NCI-H748 treated with DMSO at 0.1 percent for 48 hours (cell line): ENCODE measurements around the gene ZNF200.
"Not testable (repeated sequence)": the region's sequence is repeated elsewhere in the genome, so short reads cannot be mapped to it uniquely, and the experiment has no call there.

Source experiments
- DNase-seq: peaks from one replicate; lab custom pipeline; 2025; lab: John Stamatoyannopoulos, UW

ZNF200 gene

DNA sequence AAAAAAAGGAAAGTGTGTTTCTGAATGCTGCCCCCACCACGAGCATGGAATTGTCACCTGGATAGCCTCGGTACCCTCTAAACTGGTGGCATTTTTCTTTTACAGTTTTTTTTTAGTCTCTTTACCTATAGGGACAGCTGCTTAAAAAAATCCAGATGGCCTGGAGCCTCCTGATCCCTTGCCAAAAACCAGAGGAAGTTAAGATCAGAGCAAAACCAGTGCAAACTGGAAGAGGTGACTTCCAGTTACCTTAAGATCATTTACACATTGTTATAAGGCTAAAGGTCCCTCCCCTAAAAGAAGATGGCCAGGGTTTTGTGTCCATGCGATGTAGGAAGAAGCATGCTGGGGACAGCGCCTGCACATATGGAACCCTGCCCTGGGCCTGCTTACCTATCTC is 18.0 kb upstream of the ZNF200 start:
- no peak for DNase-seq

DNA sequence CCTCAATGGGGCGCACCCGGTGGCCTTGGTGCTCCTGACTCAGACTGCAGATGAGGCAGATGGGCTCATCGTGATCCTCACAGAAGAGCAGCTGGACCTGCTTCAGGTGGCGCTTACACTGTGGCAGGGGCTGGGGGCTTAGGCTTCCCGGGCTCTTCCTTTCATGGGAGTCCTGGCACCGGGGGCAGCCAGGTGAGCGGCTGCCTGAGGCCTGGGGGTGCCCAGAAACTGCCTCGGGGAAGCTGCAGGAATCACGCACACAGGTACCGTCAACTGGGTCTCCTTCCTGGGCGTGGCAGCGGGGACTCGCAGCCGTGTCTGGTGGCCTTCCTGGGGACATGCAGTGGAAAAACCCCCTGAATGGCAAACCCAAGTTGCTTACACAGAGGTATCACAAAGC is 14.5 kb upstream of the ZNF200 start:
- DNase-seq, result no peak

DNA sequence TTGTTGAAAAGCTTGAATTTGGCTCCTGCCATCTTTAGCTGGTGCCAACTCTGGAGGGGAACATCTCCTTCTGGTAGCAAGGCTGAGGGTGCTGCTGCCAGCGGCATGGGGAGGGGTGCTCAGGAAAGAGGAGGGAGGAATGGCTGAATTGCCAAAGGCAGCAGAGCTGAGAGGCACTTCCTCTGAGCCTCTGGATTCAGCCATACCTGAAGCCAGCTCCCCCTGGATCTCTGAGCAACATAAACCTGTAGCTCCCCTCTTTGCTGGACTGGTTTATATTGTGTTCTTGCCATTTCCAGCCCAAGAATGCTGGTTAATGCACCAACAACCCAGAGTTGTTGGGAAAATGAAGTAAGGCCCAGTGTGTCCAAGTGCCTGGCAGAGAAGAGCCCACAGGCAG is 14.1 kb upstream of the ZNF200 start:
- no peak for DNase-seq

DNA sequence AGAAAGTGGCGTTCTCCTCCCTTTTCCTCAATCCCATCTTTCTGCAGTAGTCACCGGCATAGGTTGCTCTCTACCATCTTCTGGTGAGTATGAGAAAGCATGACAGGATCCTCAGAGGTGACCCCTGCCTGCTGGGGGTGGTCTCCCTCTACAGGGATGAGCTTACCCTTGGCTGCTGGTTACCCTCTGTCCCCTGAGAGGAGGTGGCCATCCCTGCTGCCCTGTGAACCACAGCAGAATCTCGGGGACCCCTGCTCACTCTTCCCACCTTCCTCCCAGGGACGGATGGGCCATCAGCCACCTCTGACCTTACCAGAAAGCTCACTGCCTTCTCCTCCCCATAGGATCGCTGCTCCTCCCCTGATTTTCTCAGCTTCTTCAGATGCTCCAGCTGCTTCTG is 13.6 kb upstream of the ZNF200 start:
- no peak for DNase-seq

DNA sequence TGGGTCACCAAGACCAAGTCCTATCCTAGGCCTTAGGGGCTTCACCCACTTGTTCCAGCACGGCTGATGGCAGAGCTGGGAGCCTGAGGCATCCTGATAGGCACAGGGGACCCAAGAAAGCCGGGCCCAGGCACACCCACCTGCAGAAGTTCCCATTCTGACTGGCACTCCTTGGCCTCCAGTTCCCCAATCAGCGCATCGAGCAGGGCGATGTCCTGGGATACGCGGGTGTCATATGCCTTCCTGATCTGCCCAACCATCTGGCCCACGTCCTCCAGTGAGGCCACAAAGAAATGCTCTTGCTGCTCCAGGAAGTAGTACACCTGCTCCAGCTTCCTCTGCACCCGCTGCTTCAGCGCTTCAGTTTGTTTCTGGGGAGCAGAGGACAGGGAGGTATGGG is 11.9 kb upstream of the ZNF200 start:
- DNase-seq, result no peak

DNA sequence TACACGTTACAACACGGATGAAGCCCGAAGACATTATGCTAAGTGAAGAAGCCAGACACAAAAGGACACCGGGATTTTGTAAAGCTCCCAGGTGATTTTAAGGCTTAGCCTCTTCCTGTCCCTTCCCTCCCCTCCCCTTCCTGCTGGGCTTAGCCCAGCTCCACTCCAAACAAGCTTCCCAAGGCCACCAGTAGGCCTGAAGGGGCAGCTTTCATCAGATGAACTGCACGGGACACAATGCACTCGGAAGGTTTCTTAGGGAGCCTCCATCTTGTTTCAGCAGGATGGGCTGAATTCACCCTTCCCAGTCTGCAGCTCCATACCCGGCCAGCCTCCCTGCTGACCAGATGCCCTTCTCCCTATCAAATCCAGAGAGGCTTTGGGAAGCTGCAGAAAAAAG is 11.0 kb upstream of the ZNF200 start:
- no peak for DNase-seq

DNA sequence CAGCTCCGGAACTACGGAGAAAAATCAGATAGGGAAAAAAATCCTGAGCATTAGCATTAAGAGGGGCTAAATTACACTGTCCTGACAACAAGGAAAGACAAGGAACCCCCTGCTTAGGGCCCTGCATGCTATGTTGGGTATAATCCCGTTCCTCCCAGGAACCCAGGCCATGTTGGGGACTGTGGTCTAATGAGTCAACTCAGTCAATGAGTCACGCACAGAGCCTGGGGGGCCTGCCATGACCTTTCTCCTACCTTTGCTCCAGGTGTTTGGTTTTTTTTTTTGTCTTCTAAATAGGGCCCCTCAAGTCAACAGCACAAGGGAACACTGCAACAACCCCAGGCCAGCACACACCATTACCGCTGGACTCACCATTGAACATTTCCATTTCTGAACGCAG is 8.9 kb upstream of the ZNF200 start:
- DNase-seq, result no peak

DNA sequence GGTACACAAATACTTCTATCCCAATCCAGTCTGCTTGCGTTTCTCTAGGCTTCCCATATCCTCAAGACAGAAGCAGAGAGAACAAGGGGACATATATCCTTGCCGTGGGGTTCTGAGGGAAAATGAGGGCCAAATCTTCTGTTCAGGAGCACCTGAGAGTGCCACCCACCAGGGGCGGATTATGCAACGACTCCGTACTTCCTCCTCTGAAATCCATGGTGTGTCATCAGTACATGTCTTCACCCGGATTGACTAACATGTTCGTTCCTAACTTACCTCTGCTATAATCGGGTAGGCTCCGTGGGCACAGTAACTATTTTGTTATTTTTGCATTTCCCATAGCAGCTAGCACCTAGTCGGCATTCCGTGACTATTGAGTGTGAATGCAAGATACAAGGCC is 7.8 kb upstream of the ZNF200 start:
- DNase-seq, result no peak

DNA sequence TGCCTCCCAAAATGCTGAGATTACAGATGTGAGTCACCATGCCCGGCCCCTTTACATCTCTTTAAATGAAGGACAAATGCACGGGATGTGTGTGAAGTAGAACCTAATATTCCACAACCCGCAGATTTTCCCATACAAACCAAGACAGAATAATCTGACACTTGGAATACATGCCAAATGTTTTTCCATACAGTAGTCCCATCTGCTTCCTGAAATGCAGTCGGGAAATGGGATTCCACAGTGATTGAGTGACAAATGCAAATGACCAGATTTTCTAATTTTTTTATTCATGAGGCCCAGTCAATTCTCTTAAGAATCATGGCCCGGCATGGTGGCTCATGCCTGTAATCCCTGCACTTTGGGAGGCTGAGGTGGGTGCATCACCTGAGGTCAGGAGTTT is 6.8 kb upstream of the ZNF200 start:
- no peak for DNase-seq

DNA sequence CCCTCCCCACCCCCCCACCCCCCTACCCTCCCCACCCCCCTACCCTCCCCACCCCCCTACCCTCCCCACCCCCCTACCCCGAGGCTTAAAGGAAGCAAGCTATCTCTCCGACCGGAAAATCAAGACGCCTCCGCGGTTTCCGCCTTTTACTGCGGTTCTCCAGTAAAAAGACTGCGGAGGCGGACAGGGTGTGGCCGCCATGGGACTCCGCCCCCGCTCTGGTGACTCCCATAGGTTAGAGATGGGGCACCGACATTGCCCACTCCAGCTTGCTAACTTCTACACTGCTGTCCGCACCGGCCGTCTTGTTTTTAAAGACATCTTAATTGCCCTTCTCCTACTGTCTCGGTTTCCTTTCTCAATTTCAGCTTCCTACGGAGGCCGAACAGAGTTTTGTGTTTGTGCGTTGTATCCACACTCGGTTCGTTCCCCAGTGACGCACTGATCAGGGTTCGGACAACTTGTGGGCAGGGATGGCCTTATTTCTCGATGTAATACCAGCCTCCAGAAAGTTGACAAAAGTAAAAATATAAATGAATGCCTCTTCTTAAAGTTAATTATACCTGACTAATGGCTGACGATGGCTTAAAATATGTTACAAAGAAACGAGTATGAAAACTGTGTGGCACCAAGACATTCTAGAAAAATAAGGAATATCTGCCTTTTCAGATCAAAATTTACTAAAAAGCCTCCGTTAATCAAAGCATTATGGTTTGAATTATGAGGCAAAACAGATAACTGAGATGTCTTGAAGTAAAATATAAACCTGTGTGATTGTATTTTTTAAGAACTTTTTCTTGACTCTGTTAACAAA is 1.1 kb upstream of the ZNF200 start:
- no peak for DNase-seq

DNA sequence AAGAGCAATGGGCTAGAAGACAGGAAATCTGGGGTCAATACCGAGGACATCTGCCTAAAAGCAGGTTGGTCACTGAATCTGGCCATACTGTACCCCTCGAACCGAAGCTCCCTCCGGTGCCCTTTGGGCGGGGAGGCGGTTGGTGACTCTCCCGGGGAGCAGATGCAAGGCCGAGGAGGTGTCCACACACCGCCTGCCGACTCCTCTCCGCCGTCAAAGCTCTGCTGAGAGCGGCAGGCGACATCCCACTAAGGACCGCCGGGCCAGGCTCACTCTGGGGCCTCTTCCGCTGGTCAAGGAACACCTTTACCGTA is 458 bp downstream of the ZNF200 start:
- DNase-seq, result no peak

DNA sequence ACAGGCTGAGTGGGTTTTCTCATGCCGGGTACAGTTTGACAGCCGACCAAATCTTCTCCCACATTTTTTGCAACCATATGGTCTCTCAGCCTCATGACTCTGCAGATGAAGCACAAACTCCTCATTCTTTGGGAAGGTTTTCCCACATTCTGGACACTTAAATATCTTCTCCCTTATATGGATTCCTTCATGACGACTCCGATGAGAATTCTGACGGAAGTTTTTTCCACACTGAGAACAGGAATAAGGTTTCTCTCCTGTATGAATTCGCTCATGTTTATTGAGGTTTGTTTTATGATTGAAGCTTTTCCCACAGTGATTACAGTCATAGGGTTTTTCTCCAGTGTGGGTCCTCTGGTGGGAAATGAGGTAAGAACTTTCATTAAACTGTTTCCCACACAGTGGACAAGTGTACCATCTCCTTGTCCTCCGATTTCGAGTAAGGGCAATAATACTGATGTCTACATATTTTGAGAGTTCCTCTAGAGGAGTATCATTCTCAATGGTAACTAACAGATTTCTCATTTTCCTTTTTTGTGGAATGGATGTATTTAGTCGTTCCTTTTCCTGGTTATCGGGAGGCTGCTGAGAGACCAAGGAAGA is 10.9 kb downstream of the ZNF200 start:
- no peak for DNase-seq

DNA sequence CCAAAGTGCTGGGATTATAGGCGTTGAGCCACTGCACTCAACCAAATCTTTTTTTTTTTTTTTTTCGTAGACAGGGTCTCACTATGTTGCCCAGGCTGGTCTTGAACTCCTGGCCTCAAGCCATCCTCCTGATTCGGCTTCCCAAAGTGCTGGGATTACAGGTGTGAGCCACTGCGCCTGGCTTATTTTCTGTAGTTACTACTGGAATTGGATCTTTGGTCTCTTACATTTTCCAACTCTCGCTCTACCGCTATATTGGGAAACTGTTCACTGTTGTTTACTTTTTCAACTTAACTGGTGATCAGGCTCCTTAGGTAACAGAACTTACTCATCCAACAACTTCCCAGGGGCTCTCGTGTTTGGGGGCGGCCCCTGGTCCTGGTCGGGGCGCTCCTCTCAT is 14.1 kb downstream of the ZNF200 start:
- DNase-seq, result no peak

DNA sequence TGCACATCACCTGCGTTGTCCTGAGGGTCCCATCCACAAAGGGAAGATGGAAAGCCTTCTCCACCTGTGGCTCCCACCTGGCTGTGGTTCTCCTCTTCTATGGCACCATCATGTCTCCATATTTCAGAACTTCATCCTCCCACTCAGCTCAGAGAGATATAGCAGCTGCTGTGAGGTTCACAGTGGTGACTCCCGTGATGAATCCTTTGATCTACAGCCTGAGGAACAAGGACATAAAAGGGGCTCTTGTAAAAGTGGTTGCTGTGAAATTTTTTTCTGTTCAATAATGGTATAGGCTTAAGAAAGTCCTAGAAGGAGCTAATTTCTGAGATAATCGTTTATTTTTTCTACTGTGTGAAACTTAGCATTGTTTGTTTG is 18.7 kb downstream of the ZNF200 start:
- no peak for DNase-seq

DNA sequence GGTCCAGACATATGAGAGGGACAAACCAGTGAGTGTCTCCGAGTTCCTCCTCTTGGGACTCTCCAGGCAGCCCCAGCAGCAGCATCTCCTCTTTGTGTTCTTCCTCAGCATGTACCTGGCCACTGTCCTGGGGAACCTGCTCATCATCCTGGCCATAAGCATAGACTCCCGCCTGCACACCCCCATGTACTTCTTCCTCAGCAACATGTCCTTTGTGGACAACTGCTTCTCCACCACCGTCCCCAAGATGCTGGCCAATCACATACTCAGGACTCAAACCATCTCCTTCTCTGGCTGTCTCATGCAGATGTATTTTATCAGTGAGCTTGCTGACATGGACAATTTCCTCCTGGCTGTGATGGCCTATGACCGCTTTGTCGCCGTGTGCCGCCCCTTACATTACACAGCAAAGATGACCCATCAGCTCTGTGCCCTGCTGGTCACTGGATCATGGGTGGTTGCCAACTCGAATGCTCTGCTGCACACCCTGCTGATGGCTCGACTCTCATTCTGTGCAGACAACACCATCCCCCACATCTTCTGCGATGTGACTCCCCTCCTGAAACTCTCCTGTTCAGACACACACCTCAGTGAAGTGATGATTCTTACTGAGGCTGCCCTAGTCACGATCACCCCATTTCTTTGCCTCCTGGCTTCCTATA is 19.2 kb downstream of the ZNF200 start:
- DNase-seq, result no peak

DNA sequence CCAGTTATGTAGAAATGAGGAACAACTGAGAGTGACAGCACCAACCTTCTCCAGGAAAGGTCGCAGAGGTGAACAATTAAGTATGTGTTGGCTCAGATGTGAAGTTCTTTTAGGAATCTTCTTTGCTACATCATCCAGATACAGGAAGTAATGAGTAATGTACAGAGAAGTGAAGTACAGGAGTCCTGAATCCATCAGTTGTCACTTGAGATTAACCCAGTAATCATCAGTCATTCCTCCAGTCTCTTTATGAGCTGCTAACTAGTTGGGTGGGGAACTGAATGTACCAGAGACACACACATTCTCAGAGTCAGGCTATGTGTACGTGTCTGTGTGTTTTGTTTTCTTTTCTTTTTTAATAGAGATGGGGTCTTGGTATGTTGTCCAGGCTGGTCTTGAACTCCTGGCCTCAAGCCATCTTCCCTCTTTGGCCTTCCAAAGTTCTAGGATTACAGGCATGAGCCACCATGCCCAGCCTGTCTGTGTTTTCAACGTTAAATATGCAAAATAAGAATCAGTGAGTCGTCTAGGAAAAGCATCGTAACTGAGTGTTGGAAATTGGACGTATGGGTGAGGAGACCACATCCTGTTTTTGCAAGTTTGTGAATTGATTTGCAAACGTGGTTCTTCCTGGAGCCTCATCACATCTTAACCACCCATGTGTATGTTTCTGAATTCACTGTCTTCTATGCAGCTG is 19.9 kb downstream of the ZNF200 start:
- DNase-seq, result no peak

DNA sequence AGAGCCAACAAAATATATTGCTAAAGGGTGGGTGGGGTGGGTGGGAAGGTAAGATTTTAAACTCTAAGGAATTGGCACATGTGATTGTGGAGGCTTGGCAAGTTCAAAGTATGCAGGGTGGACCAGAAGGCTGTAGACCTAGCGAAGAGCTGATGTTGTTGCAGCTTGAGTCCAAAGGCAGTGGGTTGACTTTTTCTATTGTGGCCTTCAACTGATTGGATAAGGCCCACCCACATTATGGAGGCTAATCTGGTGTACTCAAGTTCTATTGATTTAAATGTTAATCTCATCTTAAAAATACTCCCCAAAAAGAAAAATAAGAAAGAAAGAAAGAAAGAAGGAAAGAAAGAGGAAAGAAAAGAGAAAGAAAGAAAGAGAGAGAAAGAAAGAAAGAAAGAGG is 22.4 kb downstream of the ZNF200 start:
- DNase-seq, result no peak

DNA sequence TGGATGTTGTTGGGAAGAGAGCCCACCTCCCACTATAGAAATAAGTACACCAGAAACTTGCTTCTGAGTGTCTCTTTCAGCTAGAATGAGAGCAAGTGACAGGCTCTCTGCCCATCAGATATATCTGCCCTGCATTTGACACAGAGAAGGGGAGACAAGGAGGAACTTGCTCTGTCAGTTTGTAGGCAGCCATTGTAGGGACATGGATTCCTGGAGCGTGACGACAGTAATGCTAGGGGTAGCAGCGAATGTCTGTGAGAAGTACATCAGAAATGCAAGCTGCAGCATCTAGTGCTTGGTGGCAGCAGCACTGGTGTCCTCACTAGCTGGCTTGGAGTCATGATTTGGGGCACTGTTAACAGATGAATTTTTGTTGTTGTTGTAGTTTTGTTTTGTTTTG is 23.0 kb downstream of the ZNF200 start:
- DNase-seq, result no peak

DNA sequence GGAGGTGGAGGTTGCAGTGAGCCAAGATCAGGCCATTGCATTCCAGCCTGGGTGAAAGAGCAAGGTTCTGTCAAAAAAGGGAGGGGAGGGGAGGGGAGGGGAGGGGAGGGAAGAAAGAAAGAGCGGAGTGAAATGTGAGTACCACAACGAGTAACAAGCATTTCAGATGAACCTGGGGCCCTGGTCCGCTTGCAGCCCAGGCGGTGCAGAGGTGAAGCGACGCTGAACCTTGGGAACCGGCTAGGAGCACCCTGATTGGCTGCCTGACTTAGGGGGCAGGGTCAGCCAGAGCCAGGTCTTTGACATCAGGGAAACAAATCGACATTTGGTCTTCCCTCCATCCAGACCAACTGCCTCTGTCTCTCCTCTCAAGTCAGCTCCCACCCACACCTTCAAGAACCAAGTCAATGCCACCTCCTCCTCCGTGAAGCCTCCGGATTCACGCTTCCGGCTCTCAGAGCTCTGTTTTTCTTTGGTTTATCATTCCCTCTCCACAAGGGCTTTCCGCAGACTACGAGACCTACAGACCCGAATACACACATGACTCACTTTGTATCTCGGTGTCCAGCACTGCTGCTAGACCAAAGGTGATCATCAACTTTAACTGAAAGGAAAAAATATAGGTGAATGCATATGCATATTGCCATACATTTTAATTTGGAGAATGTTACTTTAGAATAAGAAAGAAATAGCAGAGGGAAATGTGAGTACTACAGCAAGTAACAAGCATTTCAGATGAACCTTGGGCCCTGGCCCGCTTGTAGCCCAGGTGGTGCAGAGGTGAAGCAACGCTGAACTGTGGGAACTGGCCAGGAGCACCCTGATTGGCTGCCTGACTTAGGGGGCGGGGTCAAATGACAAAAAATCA is 27.6 kb downstream of the ZNF200 start:
- DNase-seq, result no peak

DNA sequence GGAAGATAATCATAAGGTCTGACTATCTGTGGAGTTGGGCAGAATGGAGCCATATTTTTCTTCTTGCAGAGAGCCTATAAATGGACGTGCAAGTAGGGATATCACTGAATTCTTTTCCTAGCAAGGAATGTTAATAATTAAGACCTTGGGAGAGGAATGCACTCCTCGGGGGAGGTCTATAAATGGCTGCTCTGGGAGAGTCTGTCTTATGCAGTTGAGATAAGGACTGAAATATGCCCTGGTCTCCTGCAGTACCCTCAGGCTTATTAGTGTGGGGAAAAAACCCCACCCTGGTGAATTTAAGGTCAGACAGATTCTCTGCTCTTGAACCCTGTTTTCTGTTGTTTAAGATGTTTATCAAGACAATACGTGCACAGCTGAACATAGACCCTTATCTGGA is 29.0 kb downstream of the ZNF200 start:
- not testable (repeated sequence) for DNase-seq

DNA sequence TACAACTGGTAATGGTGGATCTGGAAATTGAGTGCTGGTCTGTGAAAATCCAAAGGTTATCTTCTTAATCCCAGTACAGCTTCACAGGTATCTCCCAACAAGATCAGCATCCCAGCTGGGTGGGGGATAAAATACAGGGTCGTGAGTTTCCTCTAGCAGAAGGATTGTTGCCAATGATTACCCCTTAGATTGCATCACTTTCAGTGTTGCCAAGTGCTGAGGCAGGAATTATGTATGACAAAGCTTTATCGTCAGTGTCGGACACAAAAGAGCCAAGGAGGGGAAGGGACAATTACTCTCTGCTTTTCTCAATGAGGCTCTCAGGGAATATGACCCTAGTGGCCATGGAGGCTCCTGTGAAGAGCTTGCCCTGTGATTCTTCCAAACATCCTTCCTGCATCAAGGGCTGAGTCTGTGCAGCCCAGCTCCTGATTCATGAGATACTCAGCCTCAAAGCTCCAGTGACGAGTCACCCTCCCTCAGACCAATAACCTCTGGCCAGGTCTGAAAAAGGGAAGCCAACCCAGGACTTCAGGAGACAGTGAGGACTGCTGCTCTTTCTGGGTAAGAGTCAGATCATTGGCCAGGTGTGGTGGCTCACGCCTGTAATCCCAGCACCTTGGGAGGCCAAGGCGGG is 31.9 kb downstream of the ZNF200 start:
- DNase-seq, result no peak
